ENCODE data around the gene LUZP2.

The LUZP2 gene

GRCh38 chr11:24496736-24497725 is at the start of gene LUZP2:
Gene LUZP2, plus strand, starts transcription at chr11:24497053.
- DNase-seq: no peak

- DNase-seq: no peak
These were observed 43.6 kb upstream of the LUZP2 start for GRCh38 chr11:24453129-24453718.

GRCh38 chr11:24457985-24458384 is 38.9 kb upstream of the LUZP2 start:
- DNase-seq: no peak

GRCh38 chr11:24470431-24470830 is 26.4 kb upstream of the LUZP2 start:
- no peak for DNase-seq

- DNase-seq: no peak
These were observed 25.8 kb upstream of the LUZP2 start for GRCh38 chr11:24471084-24471483.

GRCh38 chr11:24478718-24479117 is 18.1 kb upstream of the LUZP2 start:
- DNase-seq: no peak

GRCh38 chr11:24489477-24489876 is 7.4 kb upstream of the LUZP2 start:
- DNase-seq: no peak

- no peak for DNase-seq
These were observed 492 bp upstream of the LUZP2 start for GRCh38 chr11:24496386-24496735.

- no peak for DNase-seq
These were observed 978 bp downstream of the LUZP2 start for GRCh38 chr11:24497831-24498230.

GRCh38 chr11:24502425-24502824 is 5.6 kb downstream of the LUZP2 start:
- DNase-seq: no peak

- DNase-seq: no peak
These were observed 12.3 kb downstream of the LUZP2 start for GRCh38 chr11:24509114-24509513.

GRCh38 chr11:24511511-24511910 is 14.7 kb downstream of the LUZP2 start:
- DNase-seq: no peak

- no peak for DNase-seq
These were observed 16.8 kb downstream of the LUZP2 start for GRCh38 chr11:24513479-24514218.

GRCh38 chr11:24514219-24514594 is 17.4 kb downstream of the LUZP2 start:
- no peak for DNase-seq

GRCh38 chr11:24515632-24516031 is 18.8 kb downstream of the LUZP2 start:
- DNase-seq: no peak

GRCh38 chr11:24516638-24517037 is 19.8 kb downstream of the LUZP2 start:
- DNase-seq: no peak

GRCh38 chr11:24521601-24522000 is 24.7 kb downstream of the LUZP2 start:
- DNase-seq: no peak

- DNase-seq: no peak
These were observed 27.3 kb downstream of the LUZP2 start for GRCh38 chr11:24524156-24524555.

- no peak for DNase-seq
These were observed 34.7 kb downstream of the LUZP2 start for GRCh38 chr11:24531528-24531927.

GRCh38 chr11:24543771-24544170 is 46.9 kb downstream of the LUZP2 start:
- DNase-seq: no peak

- DNase-seq: no peak
These were observed 59.8 kb downstream of the LUZP2 start for GRCh38 chr11:24556693-24557092.

- DNase-seq: no peak
These were observed 62.5 kb downstream of the LUZP2 start for GRCh38 chr11:24559315-24559714.

- DNase-seq: no peak
These were observed 63.5 kb downstream of the LUZP2 start for GRCh38 chr11:24560324-24560723.

GRCh38 chr11:24567380-24567779 is 70.5 kb downstream of the LUZP2 start:
- no peak for DNase-seq
